Cardiac muscle cell (in vitro differentiated cells and primary cell): ENCODE data around the gene SHANK1. TPM values are rescaled to one million over a fixed set of nuclear protein-coding genes. Genes with fewer than 3 reads are reported as not detected.

Experiments used
- DNase-seq, 2 donors: peaks; one replicate each; pipeline versions ENCODE4 v3.0.0 to v3.0.0-alpha.2; 2010 to 2017; ENCODE audit warnings: low read depth in 1 of 2, low spot score in 1 of 2
- H3K27ac ChIP-seq: fragments of 200-600 bp; sonication (generic); 2 replicates; pipeline ENCODE4 v1.5.1; 2016
- H3K27me3 ChIP-seq: fragments of 200-600 bp; sonication (generic); 2 replicates; pipeline ENCODE4 v1.6.0; 2016; ENCODE audit warnings: control low read depth
- H3K36me3 ChIP-seq: fragments of 200-600 bp; sonication (generic); 2 replicates; pipeline ENCODE4 v1.5.1; 2016; ENCODE audit warnings: control low read depth
- H3K4me1 ChIP-seq: fragments of 200-600 bp; sonication (generic); 2 replicates; pipeline ENCODE4 v1.8.1; 2017; ENCODE audit warnings: low read depth, mild to moderate bottlenecking, mixed run types
- H3K4me3 ChIP-seq: fragments of 200-600 bp; sonication (generic); 2 replicates; pipeline ENCODE4 v1.5.1; 2016; ENCODE audit warnings: mild to moderate bottlenecking
- H3K9me3 ChIP-seq: fragments of 200-600 bp; sonication (generic); 2 replicates; pipeline ENCODE4 v1.5.1; 2017; ENCODE audit warnings: low read depth, mild to moderate bottlenecking, control low read depth
- polyA plus RNA-seq: library from polyadenylated mRNA; unstranded; fragments of >200 nt; fragmentation: Nextera tagmentation; extraction: Ambion mirVana; gene quantifications from 2 replicates; pipeline ENCODE4 v1.2.1, GENCODE V29; 2016
- total RNA-seq: library from RNA; depleted of rRNA; stranded (reverse); fragments of >200 nt; gene quantifications from 2 replicates; pipeline ENCODE4 v1.2.3, GENCODE V29; 2016
- TF ChIP-seq, protein P1 (sequence below): IDR thresholded peaks from 2 replicates; pipeline ENCODE4 v1.5.1; 2012; ENCODE audit warnings: low read depth, mild to moderate bottlenecking, low read length

SHANK1 gene
- total and polyA plus RNA-seq, 2 experiments from 2014 or later, result 0.71 to 2.9 TPM

DNA sequence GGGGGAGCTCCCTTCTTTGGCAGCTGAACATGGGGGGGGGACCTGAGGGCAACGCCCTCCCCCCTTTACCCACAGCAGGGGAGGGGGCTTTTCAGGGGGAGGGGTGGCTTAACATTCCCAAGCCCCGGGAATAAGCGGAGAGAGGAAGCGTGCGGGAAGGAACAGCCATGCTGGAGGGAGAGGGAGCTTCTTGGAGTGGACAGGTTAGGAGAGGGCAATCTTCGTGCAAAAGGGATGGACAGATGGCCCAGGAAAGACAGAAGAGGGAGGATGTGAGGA is 59.6 kb downstream of the SHANK1 start:
- Histone ChIP-seq H3K27me3 (no peaks in the 10 kb centered on the region), H3K27ac (no peak overlapping the region), H3K4me1 (peaks cover 8% of the 10 kb centered on the region), H3K4me3 (peak overlapping the region; percentile 55), H3K9me3 (no peaks in the 10 kb centered on the region), H3K36me3 (no peaks in the 10 kb centered on the region)
- TF ChIP-seq, protein P1, sequence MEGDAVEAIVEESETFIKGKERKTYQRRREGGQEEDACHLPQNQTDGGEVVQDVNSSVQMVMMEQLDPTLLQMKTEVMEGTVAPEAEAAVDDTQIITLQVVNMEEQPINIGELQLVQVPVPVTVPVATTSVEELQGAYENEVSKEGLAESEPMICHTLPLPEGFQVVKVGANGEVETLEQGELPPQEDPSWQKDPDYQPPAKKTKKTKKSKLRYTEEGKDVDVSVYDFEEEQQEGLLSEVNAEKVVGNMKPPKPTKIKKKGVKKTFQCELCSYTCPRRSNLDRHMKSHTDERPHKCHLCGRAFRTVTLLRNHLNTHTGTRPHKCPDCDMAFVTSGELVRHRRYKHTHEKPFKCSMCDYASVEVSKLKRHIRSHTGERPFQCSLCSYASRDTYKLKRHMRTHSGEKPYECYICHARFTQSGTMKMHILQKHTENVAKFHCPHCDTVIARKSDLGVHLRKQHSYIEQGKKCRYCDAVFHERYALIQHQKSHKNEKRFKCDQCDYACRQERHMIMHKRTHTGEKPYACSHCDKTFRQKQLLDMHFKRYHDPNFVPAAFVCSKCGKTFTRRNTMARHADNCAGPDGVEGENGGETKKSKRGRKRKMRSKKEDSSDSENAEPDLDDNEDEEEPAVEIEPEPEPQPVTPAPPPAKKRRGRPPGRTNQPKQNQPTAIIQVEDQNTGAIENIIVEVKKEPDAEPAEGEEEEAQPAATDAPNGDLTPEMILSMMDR, result no peak
- no peak for DNase-seq

DNA sequence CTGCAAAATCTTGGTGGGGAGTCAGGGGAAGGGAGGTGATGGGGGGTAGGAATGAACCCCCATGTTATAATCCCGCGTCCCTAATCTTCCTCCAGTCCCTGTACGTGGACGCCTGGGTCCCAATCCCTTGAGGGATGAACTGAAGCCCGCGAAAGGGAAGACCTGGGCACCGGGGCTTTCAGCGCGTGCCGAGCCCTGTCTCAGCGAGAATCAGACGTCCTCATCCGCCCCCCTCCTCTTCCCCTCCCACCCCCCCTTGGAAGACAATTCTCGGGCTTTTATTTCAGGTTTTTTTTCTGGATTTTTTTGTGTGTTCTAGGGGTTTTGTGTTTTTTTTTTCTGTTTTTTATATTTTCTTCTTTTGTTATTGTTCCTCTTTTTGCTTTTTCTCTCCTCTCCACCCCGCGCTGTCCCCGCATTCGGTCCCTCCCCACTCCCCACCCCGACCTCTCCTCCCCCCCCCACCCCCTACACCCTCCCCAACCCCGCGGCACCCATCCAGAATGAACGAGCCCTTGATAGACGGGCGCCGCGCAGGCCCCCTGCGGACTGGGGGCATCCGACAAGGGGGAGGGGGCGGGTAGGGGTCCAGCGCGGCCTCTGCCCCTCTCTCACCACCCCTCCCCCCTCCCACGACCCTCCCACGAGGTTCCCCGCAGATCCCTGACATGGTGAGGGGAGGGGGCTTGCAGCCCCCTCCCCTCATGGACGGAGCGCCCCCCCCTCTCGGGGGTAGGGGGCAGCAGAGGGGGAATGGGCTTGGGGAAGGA is 60.1 kb downstream of the SHANK1 start:
- H3K9me3 ChIP-seq, result no peaks in the 10 kb centered on the region
- peaks cover 8% of the 10 kb centered on the region for H3K4me1 ChIP-seq
- TF ChIP-seq, protein P1, result no peak
- no peaks in the 10 kb centered on the region for H3K36me3 ChIP-seq
- DNase-seq, result no peak
- no peaks in the 10 kb centered on the region for H3K27me3 ChIP-seq
- peak overlapping the region; percentile 55 for H3K4me3 ChIP-seq
- no peak overlapping the region for H3K27ac ChIP-seq

DNA sequence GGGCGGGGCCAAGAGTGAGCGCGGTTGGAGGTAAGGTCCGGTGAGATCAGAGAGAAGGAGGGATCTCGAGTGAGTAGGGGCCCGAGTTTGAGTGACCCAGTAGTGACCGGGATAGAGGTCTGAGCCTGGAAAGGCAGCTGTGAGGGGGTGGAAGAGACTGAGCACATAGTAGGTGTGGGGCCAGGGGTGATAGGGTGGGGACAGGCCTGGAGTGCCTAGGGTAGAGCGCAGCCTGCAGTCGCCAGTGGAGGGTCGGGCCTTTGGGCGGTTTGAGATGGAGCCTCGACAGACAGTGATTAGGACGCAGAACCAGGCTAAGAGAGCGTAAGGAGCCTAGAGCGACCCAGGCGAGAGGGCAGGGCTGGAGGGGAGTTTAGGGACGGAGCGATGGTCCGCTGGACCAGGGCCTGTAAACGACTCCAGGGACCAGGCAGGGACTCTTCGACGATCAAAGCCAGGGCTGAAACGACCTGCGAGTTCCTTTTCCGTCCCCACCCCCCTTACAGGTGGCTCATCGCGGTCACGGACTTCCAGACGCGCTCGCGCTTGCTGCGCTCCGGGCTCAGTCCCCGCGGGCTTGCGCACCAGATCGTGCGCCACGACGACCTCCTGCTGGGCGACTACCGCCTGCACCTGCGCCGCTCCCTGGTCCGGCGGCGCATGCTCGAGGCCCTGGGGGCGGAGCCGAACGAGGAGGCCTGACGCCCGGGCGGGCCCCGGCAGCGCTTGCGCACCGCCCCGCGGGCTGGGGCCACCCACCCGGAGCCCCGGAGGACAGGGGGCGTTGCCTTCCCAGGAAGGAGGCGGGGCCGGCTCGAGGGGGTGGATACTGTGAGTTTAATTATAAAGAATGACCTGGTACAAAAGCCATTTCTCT is 60.9 kb downstream of the SHANK1 start:
- H3K27ac ChIP-seq, result peak overlapping the region; percentile 91
- peaks cover 8% of the 10 kb centered on the region for H3K4me1 ChIP-seq
- peak; percentile 91 to 96 for DNase-seq
- H3K36me3 ChIP-seq, result no peaks in the 10 kb centered on the region
- TF ChIP-seq, protein P1, result no peak
- H3K27me3 ChIP-seq, result no peaks in the 10 kb centered on the region
- no peaks in the 10 kb centered on the region for H3K9me3 ChIP-seq
- peak overlapping the region; percentile 55 for H3K4me3 ChIP-seq

DNA sequence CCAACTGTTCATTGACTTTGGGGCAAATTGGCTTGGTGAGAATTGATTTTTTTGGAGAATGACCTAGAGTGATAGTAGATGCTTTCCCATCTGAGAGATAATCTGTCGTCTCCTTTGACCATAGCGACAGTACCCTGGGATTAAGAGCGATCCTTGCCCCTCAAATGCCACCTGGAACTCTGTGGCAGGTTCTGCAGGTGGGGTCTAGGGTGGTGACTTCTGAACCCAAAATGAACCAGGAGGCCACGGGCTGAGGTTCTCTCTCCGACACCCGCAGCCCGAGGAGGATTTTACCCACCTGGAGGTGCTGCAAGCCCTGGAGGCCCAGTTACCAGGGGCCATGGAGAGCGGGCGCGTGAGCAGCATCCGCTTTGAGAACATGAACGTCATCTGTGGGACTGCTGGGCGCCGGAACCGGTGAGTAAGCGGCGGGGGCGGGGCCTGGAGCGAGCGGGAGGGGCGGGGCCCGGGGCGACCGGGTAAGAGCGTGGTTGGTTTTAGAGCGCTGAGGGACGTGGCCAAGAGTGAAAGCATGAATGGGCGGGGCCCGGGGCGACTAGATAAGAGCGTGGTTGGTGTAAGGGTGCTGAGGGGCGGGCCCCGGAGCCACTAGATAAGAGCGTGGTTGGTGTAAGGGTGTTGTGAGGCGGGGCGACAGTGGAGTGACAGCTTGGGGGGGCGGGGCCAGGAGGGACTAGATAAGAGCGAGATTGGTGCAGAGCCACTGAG is 61.7 kb downstream of the SHANK1 start:
- peaks cover 8% of the 10 kb centered on the region for H3K4me1 ChIP-seq
- peak overlapping the region; percentile 91 for H3K27ac ChIP-seq
- peak; percentile 100 for DNase-seq
- H3K9me3 ChIP-seq, result no peaks in the 10 kb centered on the region
- no peaks in the 10 kb centered on the region for H3K36me3 ChIP-seq
- peak overlapping the region; percentile 55 for H3K4me3 ChIP-seq
- TF ChIP-seq, protein P1, result no peak
- no peaks in the 10 kb centered on the region for H3K27me3 ChIP-seq

DNA sequence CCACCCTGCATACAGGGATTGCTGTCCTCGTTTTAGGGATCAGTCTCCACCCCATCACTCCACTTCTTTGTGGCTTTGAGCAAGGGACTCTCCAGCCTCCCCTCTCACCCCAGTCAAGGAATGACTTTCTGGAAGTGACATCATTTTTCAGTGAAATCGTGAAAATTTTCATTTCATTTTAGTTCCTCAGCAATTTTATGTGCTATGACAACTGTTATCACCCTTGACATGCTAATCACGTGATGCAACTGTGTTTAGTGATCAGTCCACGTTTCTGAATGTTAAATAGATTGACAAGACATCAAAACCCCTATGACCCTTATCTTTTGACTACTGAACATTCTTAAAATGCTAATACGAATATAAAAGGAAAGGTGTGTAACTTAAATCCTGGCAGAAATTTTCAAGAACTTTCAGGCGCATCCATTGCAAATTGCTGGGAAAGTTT is 62.4 kb downstream of the SHANK1 start:
- peak overlapping the region; percentile 36 for H3K4me3 ChIP-seq
- no peak for DNase-seq
- no peaks in the 10 kb centered on the region for H3K36me3 ChIP-seq
- no peaks in the 10 kb centered on the region for H3K9me3 ChIP-seq
- H3K27me3 ChIP-seq, result no peaks in the 10 kb centered on the region
- TF ChIP-seq, protein P1, result no peak
- H3K4me1 ChIP-seq, result peaks cover 8% of the 10 kb centered on the region
- peak overlapping the region; percentile 86 for H3K27ac ChIP-seq
